ENCODE data around the gene PRKAB2. TPM values are rescaled to one million over a fixed set of nuclear protein-coding genes. Genes with fewer than 3 reads are reported as not detected.

PRKAB2 gene
- total RNA-seq, 4 donors from 2014 or later = 21.5 to 45.4 (median 30.3) TPM

GRCh38 chr1:147169840-147170674 lies 2.2 kb downstream of the PRKAB2 start:
- Histone ChIP-seq H3K36me3 (peaks cover 3 to 18% (median 11%) of the 10 kb centered on the region in 4 donors), H3K9me3 (no peaks in the 10 kb centered on the region), H3K4me1 (peaks cover 30 to 60% (median 55%) of the 10 kb centered on the region in 4 donors), H3K27ac (replicated peaks in 1 of 4) (peak overlapping the region in 3 of 4 donors; percentile 93 to 95 (median 95)), H3K27me3 (no peaks in the 10 kb centered on the region), H3K4me3 (peak overlapping the region in 3 of 4 donors; percentile 86 to 94 (median 90))
- intact Hi-C loops (cut with DNase I) = no loop called here
- 81% methylated on average over 6 of the region's 6 CpGs for WGBS
- no peak for DNase-seq (ENCODE audit: extremely low spot score)
- TF ChIP-seq POLR2A (IDR thresholded peaks at IDR 0.05; ENCODE audit: low read depth) = no peak
- no peak for TF ChIP-seq POLR2AphosphoS5 (IDR thresholded peaks at IDR 0.05)
- TF ChIP-seq CTCF (IDR thresholded peaks at IDR 0.05) = no peak
- no peak for TF ChIP-seq EP300 (IDR thresholded peaks at IDR 0.05)

- DNase-seq (ENCODE audit: extremely low spot score) = no peak
- Histone ChIP-seq H3K4me1 (peaks cover 28 to 57% (median 50%) of the 10 kb centered on the region in 4 donors), H3K9me3 (no peaks in the 10 kb centered on the region), H3K36me3 (peaks cover 3 to 26% (median 13%) of the 10 kb centered on the region in 4 donors), H3K27me3 (no peaks in the 10 kb centered on the region), H3K27ac (replicated peaks in 1 of 4) (no peak overlapping the region), H3K4me3 (no peak overlapping the region)
- intact Hi-C loops (cut with DNase I) = no loop called here
- WGBS = 65% methylated on average over 3 of the region's 3 CpGs
- TF ChIP-seq POLR2A (IDR thresholded peaks at IDR 0.05; ENCODE audit: low read depth) = no peak
Measured at GRCh38 chr1:147169171-147169570, 3.1 kb downstream of the PRKAB2 start.

DNA sequence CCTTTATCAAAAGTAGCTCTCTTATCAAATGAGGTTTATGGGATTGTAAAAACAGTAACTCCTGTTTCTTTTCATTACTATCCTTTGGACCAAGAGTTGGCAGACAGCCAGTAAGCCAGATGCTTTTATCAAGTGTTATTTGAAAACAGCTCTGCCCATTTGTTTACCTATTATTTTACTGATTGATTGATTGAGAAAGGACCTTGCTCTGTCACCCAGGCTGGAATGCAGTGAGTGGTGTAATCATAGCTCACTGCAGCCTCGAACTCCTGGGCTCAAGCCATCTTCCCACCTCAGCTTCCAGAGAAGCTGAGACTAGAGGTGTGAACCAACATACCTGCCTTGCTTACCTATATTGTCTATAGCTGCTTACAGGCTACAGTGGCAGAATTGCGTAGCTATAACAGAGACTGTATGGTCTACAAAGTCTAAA lies 3.6 kb downstream of the PRKAB2 start:
- TF ChIP-seq EP300 (IDR thresholded peaks at IDR 0.05) (no peak), POLR2A (IDR thresholded peaks at IDR 0.05; ENCODE audit: low read depth) (no peak), POLR2AphosphoS5 (IDR thresholded peaks at IDR 0.05) (no peak), CTCF (IDR thresholded peaks at IDR 0.05) (no peak)
- Histone ChIP-seq H3K4me3 (no peak overlapping the region), H3K9me3 (no peaks in the 10 kb centered on the region), H3K36me3 (peaks cover 3 to 30% (median 13%) of the 10 kb centered on the region in 4 donors), H3K27ac (replicated peaks in 1 of 4) (no peak overlapping the region), H3K4me1 (peaks cover 22 to 51% (median 45%) of the 10 kb centered on the region in 4 donors), H3K27me3 (no peaks in the 10 kb centered on the region)
- intact Hi-C loops (cut with DNase I) = no loop called here
- no peak for DNase-seq (ENCODE audit: extremely low spot score)
- 77% methylated on average over 2 of the region's 2 CpGs for WGBS

DNA sequence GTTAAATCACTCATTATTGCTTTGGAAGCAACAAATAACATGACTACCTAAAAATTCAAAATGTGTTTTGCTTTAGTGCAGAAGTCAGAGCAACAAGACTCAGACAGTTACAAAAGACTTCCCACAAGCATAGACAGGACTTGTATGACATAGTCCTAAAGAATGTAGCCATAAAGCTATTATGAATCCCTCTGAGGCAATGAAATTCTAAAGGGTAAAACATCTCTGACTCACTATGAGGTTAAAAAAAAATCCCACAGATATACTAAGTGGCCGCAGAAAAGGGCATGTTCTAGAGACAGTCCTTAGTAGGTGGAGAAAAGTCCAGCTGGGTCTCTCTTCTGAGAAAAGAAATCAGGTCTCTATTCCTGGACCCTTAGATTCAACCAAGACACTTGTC lies 4.9 kb downstream of the PRKAB2 start:
- no peak for DNase-seq (ENCODE audit: extremely low spot score)
- TF ChIP-seq POLR2A (IDR thresholded peaks at IDR 0.05; ENCODE audit: low read depth) (no peak), CTCF (IDR thresholded peaks at IDR 0.05) (no peak), POLR2AphosphoS5 (IDR thresholded peaks at IDR 0.05) (peak in 1 of 2 donors; percentile 27)
- peaks cover 20 to 46% (median 39%) of the 10 kb centered on the region in 4 donors for H3K4me1 ChIP-seq
- intact Hi-C loops (cut with DNase I) = no loop called here
- H3K27me3 ChIP-seq = no peaks in the 10 kb centered on the region
- no peaks in the 10 kb centered on the region for H3K9me3 ChIP-seq
- peak overlapping the region in 1 of 4 donors; percentile 35 for H3K27ac ChIP-seq (replicated peaks in 1 of 4)
- 70% methylated on average over 1 of the region's 1 CpG for WGBS
- no peak overlapping the region for H3K4me3 ChIP-seq
- peaks cover 3 to 33% (median 14%) of the 10 kb centered on the region in 4 donors for H3K36me3 ChIP-seq

GRCh38 chr1:147163019-147163418 lies 9.3 kb downstream of the PRKAB2 start:
- Histone ChIP-seq H3K9me3 (no peaks in the 10 kb centered on the region), H3K27ac (replicated peaks in 1 of 4) (no peak overlapping the region), H3K36me3 (peaks cover 42 to 76% (median 57%) of the 10 kb centered on the region in 4 donors), H3K4me1 (peaks cover 0 to 12% (median 6%) of the 10 kb centered on the region in 4 donors), H3K4me3 (no peak overlapping the region), H3K27me3 (no peaks in the 10 kb centered on the region)
- TF ChIP-seq CTCF (IDR thresholded peaks at IDR 0.05) (no peak), POLR2A (IDR thresholded peaks at IDR 0.05; ENCODE audit: low read depth) (no peak), EP300 (IDR thresholded peaks at IDR 0.05) (no peak), POLR2AphosphoS5 (IDR thresholded peaks at IDR 0.05) (no peak)
- no peak for DNase-seq (ENCODE audit: extremely low spot score)
- WGBS = 100% methylated on average over 1 of the region's 1 CpG
- intact Hi-C loops (cut with DNase I) = no loop called here
